ENCODE results near the gene ALDH16A1.

DNA sequence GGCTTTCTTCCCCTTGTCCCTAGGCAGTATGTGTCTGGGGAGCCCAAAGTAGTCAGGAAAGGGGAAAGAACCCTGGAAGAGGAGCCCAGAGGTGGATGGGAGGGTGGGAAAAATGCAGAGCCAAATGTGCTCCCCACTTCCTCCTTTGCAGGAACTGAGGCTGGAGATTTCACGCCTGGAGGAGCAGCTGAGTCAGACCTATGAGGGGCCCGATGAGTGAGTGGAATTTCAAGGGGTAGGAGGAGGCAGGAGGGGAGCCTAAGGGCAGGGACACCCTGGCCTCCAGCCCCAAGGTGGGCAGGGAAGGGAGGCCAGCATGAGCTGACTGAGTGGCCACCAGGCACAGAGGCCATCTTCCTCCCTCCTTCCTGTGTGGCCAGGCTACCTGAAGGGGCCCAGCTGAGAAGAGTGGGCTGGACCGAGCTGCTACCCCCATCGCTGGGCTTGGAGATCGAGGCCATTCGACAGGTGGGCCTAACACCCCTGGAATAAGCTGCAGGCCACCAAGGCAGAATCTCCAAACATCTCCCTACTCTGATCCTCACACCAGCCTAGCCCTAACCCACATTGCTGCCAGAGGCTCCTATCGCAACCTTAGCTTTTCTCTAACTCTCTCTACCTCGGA, 44.1 kb upstream of the ALDH16A1 start:
- TF ChIP-seq CTCF (IDR thresholded peaks at IDR 0.05) = no peak
- no peak for TF ChIP-seq POLR2A (IDR thresholded peaks at IDR 0.05)

All from body of pancreas (tissue), 4 donors.